Iris pigment epithelial cell (primary cell): ENCODE measurements around the gene PXK.
"Not testable (repeated sequence)": the region's sequence is repeated elsewhere in the genome, so short reads cannot be mapped to it uniquely, and the experiment has no call there.

Experiments
- DNase-seq: peaks from one replicate; pipeline ENCODE4 v3.0.0-alpha.2; 2011; ENCODE audit warnings: low read depth

The PXK gene

DNA sequence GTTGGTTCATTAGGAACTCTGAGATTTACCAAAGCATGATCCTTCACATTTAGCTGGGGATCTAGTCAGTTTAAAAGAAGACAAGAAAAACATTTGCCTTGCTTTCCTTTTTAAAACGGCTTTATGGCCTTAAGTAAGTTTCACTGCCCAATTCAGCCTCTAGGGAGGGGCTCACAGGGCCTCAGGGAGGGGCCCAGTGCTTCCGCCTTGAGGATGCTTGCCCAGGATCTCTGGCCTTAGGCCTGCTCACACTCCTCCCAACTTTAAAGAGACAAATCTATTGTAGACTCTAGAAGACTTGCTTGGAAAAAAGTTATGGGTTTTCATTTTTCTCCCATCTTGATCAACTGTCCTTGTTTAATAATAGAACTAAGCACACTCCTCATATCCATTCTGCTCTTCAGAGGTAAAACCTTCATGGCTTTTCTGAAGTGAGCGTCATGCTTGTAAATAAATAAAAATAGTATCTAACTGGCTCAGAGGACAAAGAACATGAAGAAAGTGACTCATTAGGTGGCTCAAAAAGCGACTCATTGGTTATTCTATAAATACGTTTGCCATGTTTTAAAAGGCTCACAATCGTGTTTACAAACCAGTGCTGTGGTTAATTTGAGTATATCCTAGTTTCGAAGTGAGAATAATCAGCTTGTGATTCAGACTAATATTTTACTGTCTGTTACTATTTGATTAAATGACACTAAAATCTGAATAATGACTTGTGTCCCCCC is 87.3 kb downstream of the PXK start:
- peak; percentile 18 for DNase-seq

DNA sequence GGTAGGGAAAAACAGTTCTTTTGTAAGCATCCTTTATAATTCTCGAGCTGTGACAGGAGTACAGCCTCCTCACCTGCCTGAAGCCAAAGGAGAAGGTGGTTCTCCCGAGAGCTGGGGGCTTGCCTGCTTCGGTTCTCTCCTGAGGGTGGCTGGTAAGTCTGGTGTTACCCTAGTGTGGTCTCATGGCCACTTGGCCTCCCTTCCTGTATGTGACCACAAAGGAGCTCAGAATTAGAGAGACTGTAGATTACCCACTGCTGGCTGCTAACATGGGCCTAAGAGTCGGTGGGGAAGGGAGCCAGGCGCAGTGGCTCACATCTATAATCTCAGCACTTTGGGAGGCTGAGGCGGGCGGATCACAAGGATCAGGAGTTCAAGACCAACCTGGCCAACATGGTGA is 88.3 kb downstream of the PXK start:
- DNase-seq = no peak

DNA sequence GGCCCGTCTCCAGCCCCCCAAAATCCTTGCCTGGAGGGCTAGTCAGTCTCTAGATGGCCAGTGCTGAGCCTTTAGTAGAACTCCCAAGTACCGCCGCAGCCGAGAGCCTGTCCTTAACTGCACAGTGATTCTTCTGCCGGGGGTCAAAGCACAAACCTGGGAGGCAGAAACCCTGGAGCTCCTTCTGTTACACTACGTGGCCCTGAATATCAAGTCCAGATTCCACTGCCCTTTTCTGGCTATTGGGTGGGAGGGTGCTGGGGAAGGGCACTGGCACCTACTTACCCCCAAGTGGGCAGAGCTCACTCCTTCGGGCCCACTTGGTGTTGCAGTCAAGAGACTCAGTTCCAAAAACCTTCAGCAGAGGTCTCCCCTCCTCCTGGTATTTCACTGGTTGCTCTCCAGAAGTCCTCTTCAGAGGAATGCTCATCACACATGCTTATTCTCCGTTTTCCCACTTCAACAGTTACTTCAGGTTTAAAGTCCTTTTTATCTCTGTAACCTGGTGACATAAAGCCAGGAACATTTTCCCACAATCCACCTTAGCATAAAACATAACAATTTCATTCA is 90.1 kb downstream of the PXK start:
- peak; percentile 40 for DNase-seq

DNA sequence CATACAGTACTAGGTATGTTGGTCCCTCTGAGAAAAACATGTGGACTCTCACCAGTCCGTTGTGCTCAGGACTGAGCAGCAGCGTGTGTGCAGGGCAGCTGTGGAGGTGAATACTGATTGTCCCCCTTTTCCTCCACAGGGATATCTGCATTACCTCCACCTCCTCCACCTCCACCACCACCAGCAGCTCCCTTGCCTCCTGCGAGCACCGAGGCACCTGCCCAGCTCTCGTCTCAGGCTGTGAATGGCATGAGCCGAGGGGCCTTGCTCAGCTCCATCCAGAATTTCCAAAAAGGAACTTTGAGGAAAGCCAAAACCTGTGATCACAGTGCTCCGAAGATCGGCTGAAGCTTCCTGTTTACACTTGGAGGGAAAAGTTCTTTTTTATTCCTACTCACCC is 91.9 kb downstream of the PXK start:
- no peak for DNase-seq

DNA sequence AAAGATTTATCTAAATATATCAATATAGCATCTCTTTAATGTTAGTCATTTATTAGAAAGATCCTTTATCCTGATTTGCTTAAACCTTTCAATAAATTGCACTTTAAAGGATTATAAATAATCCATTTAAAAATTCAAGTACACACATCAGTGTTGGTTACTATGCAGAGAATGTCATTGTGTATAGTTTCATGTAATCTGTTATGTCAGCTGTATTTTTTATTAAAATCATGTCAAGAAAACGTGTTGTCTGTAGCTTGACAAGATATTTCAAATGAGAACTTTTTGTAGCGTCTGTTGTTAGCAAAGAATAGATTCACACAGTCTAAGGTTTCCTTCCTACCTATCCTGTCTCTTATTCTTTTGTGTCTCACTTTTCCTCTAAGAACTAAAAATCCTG is 93.1 kb downstream of the PXK start:
- DNase-seq = no peak

DNA sequence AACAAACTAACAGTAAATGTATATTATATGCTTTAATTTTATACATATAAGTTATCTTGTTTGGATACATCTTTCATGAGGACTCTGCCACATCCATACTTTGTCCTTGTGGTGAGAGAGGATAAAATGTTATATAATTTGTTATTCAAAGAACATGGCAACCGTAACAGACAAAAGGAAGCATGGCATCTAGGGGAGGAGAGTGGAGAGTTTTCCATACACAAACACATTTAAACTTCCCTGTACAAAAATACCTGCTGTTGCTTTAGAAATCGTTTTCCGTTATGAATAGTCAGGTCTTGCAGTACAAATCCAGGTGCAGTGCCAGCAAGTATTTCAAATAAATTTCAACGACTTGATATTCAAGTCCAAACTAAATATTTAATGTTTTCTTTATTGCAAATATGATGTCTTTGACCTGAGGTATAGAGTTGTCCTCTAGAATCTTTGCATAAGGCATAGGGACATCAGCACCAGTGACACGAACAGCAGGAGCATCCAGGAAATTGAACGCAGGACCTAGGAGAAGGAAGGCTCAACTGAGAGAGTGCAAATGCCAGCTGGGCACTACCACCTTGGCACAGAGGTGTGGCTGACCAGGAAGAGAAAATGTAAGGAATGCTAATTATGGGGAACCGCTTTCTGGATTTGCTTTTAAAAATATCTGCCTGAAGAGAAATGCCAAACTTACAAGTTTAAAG is 95.1 kb downstream of the PXK start:
- DNase-seq = no peak

DNA sequence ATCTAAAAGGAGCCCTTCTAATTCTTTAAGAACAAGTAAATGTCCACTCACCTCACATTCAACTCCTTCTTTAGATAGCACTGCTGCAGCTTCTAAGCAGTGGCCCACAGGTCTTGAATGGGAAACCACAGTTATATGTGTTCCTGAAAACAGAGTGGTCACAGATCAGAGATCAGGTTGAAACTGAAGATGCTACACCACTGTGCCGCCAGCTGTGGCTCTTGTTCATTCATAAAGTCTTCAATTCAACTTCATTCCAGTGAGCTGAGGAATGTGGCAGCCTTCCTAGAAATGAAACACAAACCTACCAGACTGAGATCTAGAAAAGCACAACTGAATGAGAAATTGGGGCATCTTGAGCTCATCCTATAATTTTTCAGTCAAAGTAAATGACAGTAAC is 97.0 kb downstream of the PXK start:
- peak; percentile 19 for DNase-seq

DNA sequence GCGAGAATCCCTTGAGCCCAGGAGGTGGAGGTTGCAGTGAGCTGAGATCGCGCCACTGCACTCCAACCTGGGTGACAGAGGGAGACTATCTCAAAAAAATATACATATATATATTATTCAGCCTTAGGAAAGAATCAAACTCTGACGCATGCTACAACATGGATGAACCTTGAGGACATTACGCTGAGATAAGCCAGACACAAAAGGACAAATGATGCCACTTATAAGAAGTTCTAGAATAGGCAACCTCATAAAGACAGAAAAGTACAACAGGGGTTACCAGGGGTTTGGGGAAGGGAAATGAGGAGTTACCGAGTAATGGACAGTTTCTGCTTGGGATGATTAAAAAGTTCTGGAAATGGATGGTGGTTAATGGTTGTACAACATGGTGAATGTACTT is 100.2 kb downstream of the PXK start:
- no peak for DNase-seq

DNA sequence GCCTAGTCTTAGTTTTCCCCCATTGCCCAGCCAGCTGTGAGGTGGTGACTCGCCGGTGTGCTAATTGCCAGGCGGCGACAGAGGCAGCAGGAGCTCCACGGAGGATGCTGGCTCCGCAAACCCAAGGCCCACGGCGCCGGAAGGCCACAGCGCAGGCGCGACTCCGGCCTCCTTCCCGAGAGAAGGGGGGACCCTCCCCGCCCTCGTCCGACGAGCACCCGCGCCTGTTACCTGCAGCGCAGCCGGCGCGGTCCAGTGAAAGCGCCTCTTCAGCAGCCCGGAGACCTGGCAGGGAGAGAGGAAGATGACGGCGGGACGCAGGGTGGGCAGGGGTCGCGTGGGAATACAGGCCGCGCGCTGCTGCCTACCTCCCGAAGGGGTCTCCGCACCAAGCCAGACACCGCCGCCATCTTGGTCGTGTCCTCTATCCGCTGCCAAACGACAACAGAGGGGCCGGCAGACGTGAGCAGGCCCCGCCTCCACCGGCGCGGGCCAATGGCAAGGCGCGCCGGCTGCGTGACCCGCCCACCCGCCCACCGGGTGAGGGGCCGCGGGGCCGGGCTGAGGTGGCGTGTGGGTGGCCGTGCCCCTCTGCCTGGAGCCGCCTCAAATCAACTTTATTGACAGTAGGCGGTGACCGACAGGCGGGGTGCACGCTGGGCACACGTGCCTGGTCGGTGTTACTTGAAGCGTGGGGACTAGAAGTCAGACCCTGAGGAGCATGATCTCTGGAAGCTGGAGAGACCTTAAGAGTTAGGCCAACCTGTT is 100.9 kb downstream of the PXK start, which contains the start of gene PDHB:
Gene PDHB, minus strand, starts transcription at position 433 of the 768 bp plus-strand sequence. Its CDS starts 23 bp downstream, at position 410.
- DNase-seq = peak; percentile 87

DNA sequence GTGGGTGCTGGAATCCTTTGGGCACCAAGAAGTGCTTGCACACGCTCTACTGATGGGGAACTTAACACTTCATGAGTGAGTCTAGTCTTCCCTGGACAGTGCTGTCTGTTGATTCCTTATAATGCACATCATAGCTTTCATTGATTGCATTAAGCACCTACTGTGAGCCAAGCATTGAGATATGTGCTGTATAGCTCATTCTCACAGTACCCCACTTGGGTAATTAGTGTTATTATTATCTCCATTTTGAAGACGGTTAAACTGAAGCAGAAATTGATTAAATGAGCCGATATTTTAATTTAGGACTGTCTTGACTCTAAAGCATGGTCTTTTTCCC is 101.4 kb downstream of the PXK start:
- no peak for DNase-seq

DNA sequence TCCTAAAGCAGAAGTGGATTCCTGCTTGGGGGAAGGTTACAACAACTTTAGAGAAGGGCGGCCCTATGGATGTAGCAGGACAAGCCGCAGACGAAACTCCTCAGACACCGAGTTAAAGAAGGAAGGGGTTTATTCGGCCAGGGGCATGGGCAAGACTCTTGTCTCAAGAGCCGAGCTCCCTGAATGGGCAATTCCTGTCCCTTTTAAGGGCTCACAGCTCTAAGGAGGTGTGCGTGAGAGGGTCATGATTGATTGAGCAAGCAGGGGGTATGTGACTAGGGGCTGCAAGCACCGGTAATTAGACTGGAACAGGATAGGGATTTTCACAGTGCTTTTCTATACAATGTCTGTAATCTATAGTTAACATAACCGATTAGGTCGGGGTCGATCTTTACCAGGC is 101.8 kb downstream of the PXK start:
- DNase-seq = no peak

DNA sequence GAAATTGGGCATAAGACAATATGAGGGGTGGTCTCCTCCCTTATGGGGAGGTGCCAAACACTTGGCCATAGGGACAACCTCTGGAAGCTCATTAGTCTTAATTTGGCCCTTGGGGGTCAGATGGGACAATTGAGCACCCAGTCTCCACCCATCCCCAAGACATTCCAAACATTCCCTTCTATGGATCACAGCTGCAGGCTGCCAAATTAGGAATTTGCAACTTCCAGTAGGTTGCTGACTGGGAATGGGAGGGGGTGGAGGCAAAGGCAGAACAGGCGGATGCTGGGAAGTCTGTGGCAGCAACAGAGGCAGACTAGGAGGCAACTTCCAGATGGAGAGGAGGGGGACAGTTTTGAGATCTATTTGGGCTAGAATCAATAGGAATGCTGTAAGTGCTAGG is 102.3 kb downstream of the PXK start:
- DNase-seq = peak; percentile 42

DNA sequence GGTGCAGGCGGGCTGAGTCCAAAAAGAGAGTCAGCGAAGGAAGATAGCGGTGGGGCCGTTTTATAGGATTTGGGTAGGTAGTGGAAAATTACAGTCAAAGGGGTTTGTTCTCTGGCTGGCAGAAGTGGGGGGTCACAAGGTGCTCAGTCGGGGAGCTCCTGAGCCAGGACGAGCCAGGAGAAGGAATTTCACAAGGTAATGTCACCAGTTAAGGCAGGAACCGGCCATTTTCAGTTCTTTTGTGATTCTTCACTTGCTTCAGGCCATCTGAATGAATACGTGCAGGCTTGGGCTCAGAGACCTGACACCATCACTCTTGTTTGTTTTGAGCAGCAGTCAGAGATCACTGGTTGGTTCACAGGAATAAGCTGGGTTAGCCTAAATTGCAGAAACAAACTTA is 104.6 kb downstream of the PXK start:
- not testable (repeated sequence) for DNase-seq

DNA sequence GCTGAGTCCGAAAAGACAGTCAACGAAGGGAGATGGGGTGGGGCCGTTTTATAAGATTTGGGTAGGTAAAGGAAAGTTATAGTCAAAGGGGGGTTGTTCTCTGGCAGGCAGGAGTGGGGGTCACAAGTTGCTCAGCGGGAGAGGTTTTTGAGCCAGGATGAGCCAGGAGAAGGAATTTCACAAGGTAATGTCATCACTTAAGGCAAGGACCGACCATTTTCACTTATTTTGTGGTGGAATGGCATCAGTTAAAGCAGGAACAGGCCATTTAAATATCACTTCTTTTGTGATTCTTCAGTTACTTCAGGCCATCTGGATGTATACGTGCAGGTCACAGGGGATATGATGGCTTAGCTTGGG is 108.3 kb downstream of the PXK start:
- not testable (repeated sequence) for DNase-seq

DNA sequence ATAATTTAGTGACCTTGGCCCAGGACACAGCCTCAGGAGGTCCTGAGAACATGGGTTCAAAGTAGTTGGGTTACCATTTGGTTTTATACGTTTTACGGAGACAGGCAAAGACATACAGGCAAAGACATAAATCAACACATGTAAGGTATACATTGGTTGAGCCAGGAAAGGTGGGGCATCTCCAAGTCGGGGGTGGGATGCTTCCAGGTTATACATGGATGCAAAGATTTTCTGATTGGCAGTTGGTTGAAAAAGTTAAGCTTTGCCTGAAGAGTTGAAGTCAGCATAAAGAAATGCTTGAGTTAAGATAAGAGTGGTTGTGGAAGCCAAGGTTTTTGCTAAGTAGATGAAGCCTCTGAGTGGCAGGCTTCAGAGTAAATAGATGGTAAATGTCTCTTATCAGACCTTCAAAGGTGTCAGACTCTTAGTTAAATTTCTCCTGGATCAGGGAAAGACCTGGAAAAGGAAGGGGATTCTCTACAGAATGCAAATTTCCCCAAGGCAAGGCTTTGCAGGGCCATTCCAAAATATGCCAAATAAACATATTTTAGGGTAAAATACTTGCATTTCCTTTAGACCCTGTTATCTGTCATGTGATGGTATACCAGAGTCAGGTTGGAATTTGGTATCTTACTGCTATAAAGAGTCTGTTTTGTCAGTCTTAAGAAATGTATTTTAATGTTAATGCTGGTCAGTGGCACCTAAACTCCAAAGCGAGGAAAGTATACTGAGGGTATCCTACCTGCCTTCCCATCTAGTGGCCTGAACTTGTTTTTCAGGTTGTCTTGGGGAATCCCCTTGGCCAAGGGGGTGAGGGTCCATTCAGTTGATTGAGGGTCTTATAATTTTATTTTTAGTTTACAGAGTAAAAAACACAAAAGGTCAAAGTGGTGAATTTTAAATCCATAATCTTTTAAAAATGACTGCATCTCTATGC is 109.1 kb downstream of the PXK start:
- no peak for DNase-seq

DNA sequence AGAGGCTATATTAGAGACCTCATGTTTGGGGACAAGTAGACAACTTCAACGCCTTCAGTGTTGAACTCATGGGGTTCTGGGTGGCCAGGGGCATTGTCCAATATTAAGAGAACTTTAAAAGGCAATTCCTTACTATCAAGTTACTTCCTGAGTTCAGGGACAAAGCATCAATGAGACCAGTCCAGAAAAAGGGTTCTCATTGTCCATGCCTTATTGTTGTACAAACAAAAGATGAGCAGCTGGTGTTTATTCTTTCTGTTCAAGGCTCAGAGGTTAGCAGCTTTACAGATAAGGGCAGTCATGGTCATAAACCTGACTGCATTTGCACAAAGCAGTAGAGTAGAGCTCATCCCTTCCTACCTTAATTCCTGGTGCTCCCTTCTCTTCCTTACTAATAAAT is 119.5 kb downstream of the PXK start:
- DNase-seq = no peak

DNA sequence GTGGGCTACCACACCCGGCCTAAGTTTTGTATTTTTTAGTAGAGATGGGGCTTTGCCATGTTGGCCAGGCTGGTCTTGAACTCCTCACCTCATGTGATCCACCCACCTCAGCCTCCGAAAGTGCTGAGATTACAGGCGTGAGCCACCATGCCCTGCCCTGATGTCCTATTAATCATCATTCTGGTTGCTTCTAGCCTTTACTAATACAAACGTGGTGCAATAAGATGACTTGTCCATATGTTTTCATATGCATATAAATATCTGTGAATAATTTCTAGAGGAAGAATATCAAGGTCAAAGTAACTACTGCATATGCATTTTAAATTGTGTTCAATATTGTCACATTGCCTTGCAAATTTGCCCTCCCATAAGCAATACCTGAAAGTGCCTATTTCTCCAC is 126.5 kb downstream of the PXK start:
- DNase-seq = no peak

DNA sequence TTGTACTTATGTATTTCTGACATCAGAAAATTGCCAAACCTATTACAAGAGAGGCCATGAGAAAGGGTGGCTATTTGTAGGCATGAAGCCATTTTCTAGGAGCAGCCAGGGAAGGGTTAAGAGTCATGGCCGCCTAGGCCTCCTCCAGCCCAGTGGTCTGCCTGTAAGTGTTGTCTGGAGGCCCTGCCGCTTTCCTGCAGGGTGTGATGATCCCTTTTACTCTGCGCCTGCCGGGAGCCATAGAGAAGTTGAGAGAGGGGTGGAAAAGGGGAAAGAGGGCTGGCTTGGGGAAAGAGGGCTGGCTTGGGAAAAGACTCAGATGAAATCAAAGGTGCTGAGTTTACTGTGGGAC is 130.1 kb downstream of the PXK start:
- no peak for DNase-seq

DNA sequence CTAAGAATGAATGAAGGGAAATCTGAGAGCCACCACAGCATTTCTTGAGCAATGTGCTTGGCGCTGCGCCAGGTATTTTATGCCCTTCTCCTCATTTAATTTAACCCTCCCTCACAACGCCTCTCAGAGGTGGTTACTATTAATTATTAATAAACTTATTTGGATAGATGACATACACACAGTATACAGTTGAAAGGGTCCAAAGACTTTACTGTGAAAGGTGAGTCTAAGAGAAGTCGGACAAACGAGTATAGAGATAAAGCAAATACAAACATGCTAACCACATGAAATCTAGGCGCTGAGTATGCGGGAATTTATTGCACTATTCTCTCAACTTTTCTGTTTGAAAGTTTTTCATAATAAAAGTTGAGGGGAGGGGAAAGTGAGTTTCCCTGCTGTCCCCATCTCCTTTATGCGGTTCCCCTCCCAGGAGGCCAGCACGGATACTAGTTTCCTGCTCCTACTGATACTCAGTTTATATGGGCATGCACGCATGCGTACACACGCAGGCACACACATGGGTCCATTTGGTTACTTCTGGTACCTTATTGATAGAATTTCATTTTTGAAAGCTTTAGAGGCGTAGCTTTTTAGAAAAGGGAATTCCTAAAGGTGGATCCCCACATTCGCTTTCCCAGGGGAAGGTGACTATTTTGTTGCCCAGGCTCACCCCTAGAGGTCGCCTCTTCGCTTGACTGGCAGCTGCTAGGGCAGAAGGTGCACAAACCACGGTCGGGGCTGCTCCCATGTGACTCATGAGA is 130.7 kb downstream of the PXK start:
- DNase-seq = peak; percentile 89

DNA sequence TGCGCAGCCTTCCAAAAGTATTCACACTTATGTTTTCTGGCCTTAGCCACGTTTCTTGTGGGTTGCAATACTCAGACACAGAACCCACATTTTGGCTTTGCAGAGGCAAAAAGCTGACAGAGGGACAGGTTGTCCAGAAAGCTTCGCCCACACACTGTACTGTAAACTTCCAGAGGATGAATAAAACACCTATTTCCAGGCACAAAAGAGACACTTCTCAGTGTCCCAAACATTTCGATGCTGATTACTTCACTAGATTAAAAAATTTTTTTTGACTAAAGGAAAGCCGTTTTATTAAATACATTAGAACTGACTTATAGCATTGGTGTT is 131.2 kb downstream of the PXK start:
- no peak for DNase-seq

DNA sequence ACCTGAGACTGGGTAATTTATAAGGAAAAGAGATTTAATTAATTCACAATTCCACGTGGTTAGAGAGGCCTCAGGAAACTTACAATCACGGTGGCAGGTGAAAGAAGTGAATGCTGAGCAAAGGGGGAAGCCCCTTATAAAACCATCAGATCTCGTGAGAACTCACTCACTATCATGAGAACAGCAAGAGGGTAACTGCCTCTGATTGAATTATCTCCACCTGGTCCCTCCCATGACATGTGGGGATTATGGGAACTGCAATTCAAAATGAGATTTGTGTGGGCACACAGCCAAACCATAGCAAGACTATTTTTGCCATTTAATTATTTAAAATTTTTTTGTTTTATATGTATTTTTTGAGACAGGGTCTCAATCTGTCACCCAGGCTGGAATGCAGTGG is 132.2 kb downstream of the PXK start:
- DNase-seq = no peak
